Measurements from ENCODE around the gene ACBD4.

DNA sequence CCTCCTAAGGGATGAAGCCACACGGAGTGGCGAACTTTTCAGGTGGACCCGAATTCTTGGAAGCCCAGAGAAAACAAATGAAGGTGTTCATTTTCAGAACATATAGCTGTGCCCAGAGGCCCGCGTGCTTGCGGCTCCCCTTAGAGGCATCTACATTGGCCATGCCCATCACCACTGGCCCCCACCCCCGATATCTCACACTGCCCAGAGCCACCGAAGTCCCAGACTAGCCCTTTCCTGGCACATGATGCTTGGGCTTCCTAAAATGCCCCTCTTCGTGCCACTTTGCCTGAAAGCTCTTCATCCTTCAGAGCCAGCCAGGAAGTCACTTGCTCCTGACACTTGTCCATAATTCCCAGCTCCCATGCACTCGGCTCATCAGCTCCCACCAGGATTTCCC, 10.7 kb downstream of the ACBD4 start:
- TF ChIP-seq POLR2A (IDR thresholded peaks at IDR 0.05; ENCODE audit: low read depth, low read length) = no peak
- no peak for TF ChIP-seq CTCF (conservative IDR thresholded peaks at IDR 0.05; ENCODE audit: low read depth, low read length)
- no peak for TF ChIP-seq BHLHE40 (IDR thresholded peaks at IDR 0.05; ENCODE audit: low read depth, low read length)

Data from IMR-90 (cell line).